AG10803 (cell line): ENCODE data around the gene UBE2I.

ENCODE experiments used
- DNase-seq: peaks from one replicate; pipeline ENCODE4 v3.0.0; 2010; ENCODE audit warnings: low read depth
- H3K4me3 ChIP-seq: 2 replicates; pipeline ENCODE4 v1.5.1; 2011; ENCODE audit warnings: mild to moderate bottlenecking, low read length, control low read depth
- CTCF ChIP-seq: conservative IDR thresholded peaks from 2 replicates; pipeline ENCODE4 v1.5.1; 2011; ENCODE audit warnings: mild to moderate bottlenecking, low read length, control low read depth, inconsistent platforms

Gene UBE2I

GRCh38 chr16:1277617-1278282 lies 31.7 kb upstream of the UBE2I start:
- no peak for TF ChIP-seq CTCF
- no peak for DNase-seq

GRCh38 chr16:1278477-1278876 lies 31.0 kb upstream of the UBE2I start:
- no peak overlapping the region for H3K4me3 ChIP-seq
- TF ChIP-seq CTCF = no peak
- no peak for DNase-seq

More at GRCh38 chr16:1277617-1278282, 31.7 kb upstream of the UBE2I start:
- H3K4me3 ChIP-seq = no peak overlapping the region

- DNase-seq = no peak
- no peak for TF ChIP-seq CTCF
- H3K4me3 ChIP-seq = no peak overlapping the region
These were observed 30.1 kb upstream of the UBE2I start for GRCh38 chr16:1279081-1279944.

GRCh38 chr16:1279945-1280589 lies 29.4 kb upstream of the UBE2I start:
- TF ChIP-seq CTCF = no peak
- DNase-seq = no peak
- no peak overlapping the region for H3K4me3 ChIP-seq

GRCh38 chr16:1280783-1281182 lies 28.7 kb upstream of the UBE2I start:
- H3K4me3 ChIP-seq = no peak overlapping the region
- TF ChIP-seq CTCF = no peak
- no peak for DNase-seq

GRCh38 chr16:1281517-1281916 lies 27.9 kb upstream of the UBE2I start:
- no peak overlapping the region for H3K4me3 ChIP-seq
- TF ChIP-seq CTCF = no peak
- no peak for DNase-seq
